SIG-M5 (cell line): Measurements from ENCODE around the gene FASTK.

Source experiments
- DNase-seq: peaks from one replicate; lab custom pipeline; 2025; lab: John Stamatoyannopoulos, UW

The FASTK gene

DNA sequence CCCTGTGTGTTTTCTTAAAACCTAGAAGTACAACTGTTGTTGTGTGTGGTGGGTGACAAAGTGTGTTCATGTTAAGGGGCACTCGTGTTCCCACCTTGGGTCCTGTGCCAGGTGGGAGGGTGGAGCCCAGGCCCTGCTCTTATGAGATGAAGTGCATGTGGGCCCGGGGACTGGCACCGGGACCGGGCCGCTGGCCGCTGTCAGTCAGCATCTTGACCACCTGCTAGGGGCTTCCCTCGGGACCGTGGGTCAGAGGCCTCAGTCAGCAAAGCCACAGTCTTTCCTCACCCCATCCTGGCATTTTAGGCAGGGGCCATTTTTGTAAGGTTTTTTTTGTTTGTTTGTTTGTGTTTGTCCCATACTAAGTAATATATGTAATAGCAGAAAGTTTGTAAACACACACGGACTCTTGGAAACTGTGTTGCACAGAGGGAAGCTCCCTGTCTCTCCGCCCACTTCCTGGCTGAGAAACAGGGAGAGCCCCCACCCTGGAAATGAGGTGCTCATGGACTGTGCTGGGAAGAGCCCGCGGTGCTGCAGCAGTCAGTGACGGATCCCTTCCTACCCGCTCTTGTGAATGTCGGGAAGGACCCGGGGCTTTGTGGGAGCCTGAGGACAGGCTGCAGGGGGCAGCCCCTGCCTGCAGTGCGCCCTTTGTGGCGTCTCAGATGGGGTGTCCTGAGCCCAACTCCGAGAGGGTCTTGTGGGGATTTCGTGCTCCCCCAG is 19.0 kb upstream of the FASTK start:
- DNase-seq = no peak

DNA sequence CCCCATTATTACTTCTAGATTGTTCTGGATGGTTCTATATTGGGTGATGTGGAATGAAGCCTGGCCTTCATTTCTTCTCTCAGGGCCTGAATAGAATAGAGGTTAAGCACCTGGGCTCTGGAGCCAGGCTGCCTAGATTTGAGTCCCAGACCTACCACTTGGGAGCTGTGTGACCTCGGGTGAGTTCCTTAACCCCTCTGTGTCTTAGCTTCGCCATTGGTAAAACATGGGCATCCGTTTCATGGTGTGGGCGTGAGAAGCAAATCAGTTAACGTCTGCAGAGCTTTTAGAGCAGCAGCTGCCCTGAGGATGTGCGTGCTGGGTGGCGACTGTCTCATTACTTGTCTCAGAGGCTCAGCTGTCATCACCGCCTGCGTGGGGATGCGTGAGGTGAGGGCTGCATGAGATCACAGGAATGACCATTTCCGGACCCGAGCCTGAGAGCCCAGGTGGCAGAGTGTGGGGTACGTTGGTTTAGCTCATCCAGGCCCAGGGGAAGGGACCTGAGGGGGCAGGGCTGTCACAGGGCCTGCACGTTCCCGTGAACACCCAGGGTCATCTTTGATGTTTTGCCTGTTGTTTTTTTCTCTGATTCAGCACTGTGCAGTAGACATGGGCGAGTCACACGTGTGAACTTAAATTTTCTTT is 15.3 kb upstream of the FASTK start:
- DNase-seq = no peak

DNA sequence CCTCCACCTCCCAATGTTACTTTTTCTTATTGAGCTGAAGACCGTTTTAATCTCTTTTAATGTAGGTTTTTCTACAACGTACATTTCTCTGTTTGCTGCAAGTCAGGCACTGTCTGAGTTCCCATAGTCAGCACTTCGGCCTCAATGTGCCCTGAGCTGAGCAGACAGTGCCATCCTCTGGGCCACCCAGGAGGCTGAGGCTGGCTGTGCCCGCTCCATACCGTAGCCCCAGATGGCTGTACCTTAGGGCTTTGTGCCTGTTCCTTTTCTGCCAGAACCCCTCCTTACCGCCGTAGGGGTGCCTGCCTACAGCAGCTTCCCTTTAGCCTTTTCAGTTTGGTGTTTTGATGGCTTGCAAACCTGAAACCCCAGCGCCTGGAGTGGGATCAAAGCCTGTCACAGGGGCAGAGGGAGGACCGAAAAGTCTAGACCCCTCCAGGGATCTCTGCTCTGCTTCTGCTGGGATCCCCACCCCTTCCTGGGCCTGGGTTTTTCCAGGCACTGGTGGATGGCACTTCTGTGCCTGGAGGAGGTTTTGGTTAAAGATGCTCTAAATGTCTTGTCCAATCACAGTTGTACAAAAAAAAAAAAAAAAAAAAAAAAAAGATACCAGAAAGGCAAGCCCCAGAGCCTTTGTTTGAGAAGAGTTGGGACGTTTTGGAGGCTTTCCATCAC is 14.7 kb upstream of the FASTK start:
- no peak for DNase-seq

DNA sequence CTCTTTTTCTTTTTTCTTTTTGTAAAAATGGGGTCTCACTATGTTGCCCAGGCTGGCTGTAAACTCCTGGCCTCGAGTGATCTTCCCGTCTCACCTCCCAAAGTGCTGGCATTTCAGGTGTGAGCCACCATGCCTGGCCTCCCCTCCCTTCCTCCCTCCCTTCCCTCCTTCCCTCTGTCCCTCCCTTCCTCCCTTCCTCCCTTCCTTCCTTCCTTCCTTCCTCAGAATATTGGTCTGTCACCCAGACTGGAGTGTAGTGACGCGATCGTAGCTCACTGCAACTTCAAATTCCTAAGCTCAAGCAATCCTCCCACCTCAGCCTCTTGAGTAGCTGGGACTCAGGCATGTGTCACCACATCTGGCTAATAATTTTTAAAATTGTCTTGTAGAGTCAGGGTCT is 14.1 kb upstream of the FASTK start:
- no peak for DNase-seq

DNA sequence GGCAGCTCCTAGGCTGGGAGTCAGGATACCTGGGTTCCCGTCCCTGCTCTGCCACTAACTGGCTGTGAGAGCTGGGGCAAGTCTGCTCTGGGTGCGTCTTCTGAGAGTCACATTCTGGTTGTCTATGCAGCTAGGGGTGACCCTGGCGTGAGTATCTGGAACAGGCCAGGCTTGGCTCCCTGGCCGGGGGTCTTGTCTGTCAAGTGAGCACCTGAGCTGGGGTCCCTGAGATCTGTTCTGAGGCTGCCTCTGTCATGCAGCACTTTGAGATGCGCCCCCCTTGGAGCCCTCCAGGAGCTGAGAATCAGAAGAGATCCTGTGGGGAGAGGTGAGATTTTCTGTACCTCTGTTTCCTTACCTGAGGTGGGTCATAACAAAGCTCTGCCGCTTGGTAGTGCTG is 13.1 kb upstream of the FASTK start:
- no peak for DNase-seq

DNA sequence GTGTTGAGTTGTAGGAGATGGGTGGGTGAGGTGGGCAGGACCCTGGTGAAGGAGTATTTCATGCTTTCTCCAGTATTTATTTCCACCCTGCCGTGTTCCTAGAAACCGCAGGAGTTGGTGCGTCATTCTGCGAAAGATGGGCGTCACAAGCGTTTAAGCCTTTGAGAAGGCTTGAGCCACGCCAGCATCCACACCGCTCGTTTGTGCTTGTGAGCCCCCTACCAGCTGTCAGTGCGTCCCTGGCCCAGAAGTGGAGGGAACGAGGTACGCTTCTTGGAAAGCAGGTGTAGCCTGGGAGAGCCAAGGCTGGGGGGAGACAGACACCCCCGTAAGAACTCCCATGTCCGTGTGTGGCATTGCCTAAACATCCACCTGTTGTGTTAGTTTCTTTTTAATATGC is 11.4 kb upstream of the FASTK start:
- DNase-seq = no peak

DNA sequence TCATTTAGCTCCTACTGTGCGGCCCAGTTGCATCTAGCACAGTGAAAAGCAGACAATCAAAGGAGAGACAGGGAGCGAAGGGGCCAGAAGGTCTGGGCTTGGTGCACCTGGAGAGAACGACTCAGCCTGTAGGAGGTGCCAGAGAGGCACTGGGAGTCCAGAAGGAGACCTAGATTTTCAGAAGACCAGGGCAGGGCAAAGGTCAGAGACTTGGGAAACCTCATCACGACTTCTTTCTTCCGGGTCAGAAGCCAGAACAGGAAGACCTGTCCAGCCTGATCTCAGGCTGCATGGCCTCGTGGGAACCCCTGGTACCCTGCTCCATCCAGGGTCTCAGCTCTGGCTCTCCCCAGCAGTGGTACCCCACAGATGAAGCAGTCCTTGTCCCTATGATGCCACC is 10.8 kb upstream of the FASTK start:
- DNase-seq = no peak

DNA sequence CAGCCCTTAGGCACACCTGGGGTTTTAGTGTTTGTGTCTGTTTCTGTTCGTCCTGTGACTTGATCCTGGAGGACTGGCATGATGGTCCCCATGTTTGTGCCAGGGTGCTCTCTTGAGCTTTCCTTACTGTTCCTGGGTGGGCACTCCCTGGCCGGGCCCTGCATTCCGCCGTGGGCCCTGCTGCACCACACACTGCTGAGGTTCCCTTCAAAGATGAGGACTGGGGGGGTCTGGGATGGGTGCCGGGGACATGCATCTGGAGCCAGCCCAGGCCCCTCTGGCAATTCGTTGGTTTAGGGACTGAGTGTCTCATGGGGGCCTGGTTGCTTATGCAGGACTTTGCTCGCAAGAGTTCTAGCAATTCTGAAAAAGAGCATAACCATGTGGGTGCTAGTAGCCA is 10.4 kb upstream of the FASTK start:
- DNase-seq = no peak

DNA sequence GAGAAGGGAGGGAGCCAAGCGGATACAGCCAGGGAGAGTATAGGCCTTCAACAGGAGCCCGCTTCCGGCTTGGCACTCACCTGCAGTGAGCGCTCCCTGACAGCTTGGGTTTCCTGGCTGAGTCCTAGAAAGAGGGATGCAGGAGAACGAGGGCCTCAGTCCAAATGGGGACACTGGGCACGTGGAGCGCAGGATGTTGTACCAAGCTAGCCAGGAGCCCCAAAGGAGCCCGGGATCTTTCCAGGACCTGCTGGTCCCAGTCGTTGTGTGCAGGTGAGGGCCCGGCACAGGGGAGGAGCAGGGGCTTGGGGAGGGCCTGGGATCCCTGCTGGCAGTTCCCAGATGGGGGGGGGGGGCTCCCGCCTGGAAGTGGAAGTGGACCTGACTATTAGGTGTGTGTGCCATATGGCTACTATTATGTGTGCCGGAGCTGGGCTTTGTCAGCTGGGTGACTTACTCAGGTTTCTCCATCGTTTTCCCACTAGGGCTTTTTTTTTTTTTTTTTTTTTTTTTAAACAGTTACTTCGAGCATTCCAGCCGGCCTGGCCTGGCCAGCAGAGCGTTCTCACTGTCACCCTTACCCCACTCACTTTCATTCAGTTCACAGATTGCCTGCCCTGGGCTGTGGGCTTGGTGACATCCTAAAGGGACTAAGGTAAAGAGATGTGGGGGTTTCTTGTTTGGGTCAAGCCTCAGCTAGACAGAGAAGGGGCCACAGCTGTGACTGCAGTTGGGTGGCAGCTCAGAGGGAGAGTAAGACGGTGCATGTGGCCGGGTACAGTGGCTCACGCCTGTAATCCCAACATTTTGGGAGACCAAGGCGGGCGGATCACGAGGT is 9.5 kb upstream of the FASTK start:
- no peak for DNase-seq

DNA sequence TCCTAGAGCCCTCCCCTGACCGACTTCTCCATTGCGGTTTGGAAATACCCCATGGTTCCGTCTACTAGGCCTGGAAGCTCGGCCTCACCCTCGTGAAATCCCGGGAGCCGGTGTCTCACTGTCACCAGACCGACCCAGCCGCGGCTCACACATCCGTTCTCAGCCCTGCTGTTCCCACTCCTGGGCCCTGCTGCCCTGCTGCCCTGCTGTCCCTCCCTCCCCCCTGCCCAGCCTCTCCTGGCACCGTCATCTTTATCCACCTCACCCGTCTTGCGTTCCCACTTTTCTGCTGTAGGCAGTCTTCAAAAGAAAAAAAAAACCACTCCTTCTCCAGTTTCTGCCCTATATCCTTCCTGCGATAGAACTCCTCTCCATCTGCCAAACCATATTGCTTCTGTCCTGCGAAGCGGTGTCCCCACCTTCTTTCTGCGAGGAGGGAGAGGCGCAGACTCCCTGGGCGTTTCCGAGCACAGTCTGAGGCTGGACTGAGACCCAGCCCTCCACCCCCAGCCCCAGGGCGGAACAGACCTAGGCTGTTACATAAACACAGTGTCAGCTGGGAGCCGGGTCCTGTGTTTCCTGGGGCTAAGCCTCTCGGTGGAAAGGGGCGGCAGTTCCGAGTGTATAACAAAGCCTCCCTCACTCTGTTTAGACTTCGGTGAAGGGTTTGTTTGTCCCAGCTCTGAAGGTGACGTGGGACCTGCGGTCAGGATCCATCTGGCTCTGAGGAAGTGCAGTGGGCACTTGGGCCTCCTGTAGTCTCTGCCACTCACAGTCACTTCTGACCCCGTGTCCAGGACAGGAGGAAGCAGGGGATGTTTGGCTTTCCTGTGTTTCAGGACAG is 8.5 kb upstream of the FASTK start:
- DNase-seq = no peak

DNA sequence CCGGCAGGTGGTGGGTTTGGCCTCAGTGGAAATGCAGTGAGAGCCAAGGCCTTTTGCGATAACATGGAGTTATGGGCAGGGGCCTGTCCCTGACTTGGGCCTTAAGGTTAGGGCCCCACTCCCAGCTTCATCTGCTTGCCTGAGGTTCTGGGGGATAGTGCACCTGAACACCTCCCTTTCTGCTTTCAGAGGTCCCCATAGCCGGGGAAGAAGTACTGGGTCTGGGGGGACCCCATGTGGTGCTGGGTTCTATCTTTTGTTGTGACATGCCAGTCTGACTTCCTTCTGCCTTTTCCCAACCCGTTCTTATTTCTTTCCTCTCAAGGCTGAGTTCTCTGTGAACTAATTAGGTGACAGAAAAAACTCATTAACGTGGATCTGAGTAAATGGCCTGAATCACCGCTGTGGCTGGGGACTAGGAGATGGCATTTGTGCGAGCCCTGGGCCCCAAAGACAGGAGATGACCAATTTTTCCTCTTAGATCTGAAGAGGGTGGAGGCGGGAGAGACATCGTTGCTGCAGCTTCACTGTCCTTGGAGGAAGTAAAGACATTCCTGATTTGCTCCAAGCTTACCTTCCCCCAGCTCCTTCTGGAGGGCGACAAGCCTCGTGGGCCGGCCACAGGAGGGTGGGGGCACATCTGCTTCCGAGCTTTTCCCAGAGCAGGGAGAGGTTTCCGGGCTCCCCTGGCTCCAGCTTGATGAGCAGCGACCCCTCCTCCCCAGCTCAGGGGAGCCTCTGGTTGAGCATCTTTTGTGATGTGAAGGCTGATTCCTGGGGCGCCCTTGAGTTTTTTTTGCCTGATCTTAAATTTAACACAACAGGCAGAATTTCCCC is 7.6 kb upstream of the FASTK start:
- DNase-seq = no peak

DNA sequence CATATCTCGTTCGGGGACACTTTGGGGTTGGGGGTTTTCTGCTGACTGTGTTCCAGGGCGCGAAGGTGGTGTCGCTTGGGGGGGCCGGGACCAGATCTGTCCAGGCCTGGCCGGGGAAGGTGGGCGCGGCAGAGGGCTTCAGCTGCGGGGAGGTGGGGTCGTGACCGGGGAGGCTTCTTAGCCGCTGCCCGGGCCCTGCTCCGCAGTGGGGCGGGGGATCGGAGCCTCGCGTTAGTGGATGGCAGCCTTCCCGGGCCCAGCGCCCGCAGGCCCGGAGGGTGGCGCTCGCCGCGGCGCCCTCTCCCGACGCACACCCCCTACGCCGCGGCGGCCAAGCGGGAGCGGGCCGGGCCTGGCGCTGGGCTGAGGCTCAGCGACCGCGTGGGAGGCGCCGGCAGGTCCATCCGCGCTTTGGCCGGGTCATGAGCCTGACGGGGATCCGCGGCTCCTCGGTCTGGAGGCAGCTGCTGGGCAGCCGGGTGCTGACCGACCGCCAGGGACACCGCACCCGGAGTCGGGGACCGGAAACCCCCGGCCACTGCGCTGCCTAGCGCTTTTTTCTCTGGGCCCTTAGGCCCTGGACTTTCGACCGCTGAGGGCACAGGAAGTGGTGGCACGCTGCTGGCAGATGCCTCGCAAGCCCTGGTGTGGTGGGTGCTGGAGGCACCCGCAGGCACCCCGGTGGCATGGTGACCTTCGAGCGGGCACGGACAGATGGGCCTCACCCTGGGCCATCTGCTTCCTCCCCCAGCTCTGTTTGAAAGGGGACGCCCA is 6.8 kb upstream of the FASTK start:
- no peak for DNase-seq

DNA sequence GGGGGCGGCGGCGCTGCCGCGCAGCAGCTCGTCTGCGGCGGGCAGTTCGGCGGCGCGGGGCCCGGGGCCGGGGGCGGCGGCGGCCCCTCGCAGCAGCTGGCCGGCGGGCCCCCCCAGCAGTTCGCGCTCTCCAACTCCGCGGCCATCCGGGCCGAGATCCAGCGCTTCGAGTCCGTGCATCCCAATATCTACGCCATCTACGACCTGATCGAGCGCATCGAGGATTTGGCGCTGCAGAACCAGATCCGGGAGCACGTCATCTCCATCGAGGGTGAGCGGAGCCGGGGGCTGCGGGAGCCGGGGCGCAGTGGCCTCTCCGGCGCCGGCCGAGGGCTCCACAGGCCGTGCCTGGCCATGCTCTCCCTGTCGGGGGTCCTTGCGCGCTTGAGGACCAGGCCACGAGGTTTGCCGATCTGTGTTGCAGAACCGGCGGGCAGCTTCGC is 6.2 kb upstream of the FASTK start:
- DNase-seq = no peak

DNA sequence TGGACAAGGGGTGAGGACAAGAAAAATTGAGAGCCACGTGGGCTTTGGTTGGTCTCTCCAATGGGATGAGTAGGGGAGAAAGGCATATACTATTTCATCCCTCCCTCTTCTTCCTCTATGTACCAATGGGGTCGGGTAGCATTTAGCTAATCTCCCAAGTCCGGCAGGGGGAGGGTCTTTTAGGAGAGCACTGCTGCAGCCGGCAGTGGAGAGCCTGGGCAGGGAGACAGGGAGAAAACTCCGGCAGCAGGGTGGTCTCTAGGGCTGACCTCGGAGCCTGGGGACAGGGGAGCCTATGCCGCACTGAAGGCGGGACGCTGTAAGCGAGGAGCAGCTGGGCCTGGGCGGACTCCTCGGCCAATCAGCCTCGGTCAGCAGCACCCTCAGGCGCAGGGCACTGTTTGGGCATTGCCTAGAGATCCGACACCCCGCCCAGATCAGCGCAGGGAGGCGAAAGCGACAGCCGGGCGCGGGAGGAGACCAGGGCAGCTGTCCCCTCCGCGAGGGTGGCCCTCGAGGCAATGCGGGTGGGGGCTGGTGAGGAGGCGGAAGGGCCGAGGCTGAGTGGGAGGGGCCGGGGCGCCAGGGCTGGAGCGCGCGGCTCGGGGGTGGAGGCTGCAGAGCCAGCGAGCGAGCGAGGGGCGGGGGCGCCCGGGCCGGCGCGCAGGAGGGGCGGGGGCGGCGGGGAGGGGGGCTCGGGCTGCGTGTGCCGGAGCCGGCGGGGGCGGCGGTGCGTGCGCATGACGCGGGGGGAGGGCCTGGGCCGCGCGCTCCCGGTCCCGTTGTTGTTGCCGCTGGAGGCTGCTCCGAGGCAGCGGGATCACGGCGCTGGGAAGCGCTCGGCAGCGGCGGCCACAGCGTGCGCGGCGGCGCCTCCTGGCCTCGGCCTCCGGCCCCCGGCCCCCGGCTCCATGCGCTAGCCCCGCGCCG is 5.3 kb upstream of the FASTK start, which contains the start of gene AGAP3:
Gene AGAP3 (plus strand): TSS at position 785 of the 930 bp plus-strand sequence. CDS start 267 bp downstream, outside the sequence.
- no peak for DNase-seq

DNA sequence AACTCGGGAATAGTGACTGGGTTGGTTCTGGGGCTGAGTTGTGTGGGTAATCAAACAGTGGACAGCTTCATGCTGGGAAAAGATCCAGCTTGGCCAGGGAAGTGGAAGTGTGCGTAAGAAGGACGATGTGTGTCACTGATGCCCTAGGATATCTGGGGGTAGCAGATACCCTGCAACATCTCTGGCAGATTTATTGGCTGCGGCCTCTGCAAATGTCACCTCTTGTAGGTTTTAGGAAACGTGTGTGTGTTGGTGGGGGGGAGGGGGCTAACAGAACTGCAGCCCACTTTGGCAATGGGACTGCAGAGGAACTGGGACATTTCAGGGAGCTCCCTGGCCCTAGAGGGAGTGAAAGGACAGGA is 4.7 kb upstream of the FASTK start:
- no peak for DNase-seq

DNA sequence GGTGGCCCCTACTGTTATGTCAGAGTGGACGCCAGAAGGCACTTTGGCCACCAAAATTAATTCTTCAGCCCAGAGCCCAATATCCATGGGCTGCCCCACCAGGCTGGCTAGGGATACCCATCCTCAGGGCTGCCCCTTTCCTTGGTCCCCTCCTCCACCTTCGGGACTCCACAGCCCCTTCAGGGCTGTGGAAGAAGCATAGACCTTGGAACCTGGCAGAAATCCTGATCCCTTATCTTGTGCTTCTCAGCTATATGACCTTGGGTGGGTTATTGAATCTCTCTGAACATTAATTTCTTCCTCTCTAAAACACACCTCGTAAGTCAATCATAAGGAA is 3.2 kb upstream of the FASTK start:
- no peak for DNase-seq

DNA sequence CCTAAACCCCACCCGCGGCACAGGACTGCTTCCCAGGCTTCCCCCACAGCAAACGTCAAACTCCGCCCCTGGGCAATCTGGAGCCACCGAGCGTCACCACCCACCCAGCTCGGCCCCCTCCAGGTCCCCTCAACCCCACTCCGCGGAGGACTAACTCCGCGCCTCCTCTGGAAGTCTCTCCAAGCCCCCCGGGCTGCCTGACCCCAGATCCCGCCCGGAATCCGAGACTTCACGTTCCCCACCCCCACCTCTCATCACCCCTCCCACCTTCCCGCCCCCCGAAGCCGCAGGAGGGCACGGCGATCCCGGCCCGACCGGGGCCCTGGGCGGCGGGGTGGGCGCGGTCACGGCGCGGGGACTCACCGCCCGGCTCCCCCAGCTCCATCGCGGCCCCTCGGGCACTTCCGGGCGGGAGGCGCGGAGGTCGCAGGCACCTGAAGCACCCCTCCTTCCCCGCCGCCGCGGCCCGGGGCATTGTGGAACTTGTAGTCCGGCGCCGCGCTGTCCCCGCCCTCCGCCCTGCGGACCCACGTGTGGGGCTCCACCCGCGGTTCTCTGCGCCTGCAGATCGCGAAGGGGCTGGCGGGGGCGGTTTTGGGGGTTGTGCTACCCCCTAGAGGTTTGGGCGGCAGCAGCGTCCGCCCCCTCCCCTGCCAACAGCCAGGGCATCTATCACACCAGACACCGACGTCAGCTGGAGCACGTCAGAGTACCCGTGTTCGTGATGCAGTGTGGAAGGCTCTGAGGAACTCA is 2.6 kb upstream of the FASTK start, which contains the start of gene TMUB1:
Gene TMUB1 (minus strand): TSS at position 423 of the 753 bp plus-strand sequence. CDS start 930 bp downstream, outside the sequence.
- DNase-seq = no peak
